HG03521 (cell line): ENCODE results near the gene HSPB6.
"Not testable (repeated sequence)": the region's sequence is repeated elsewhere in the genome, so short reads cannot be mapped to it uniquely, and the experiment has no call there.

ENCODE experiments used
- ATAC-seq: cut with Tn5 transposase; IDR thresholded peaks from one replicate; pipeline ENCODE4 v1.9.1; 2021; ENCODE audit warnings: mild to moderate bottlenecking, moderate library complexity; ENCODE audit not compliant: unreplicated experiment

HSPB6 gene

GRCh38 chr19:35756377-35757230, at the start of gene HSPB6:
Gene HSPB6, minus strand, starts transcription at chr19:35757029. Its CDS starts 21 bp downstream, at chr19:35757008.
- no peak for ATAC-seq

- ATAC-seq = no peak
These were observed 49.8 kb upstream of the HSPB6 start for GRCh38 chr19:35806597-35806996.

GRCh38 chr19:35805526-35806102, 48.8 kb upstream of the HSPB6 start:
- no peak for ATAC-seq

GRCh38 chr19:35801828-35802227, 45.0 kb upstream of the HSPB6 start:
- ATAC-seq = no peak

GRCh38 chr19:35797663-35798062, 40.8 kb upstream of the HSPB6 start:
- ATAC-seq = no peak

GRCh38 chr19:35796645-35797542, 40.1 kb upstream of the HSPB6 start:
- ATAC-seq = no peak

GRCh38 chr19:35795564-35795963, 38.7 kb upstream of the HSPB6 start:
- ATAC-seq = not testable (repeated sequence)

GRCh38 chr19:35793381-35794165, 36.7 kb upstream of the HSPB6 start:
- no peak for ATAC-seq

GRCh38 chr19:35792888-35793287, 36.1 kb upstream of the HSPB6 start:
- no peak for ATAC-seq

- no peak for ATAC-seq
These were observed 35.5 kb upstream of the HSPB6 start for GRCh38 chr19:35792312-35792711.

- ATAC-seq = no peak
These were observed 35.0 kb upstream of the HSPB6 start for GRCh38 chr19:35791814-35792279.

- no peak for ATAC-seq
These were observed 34.4 kb upstream of the HSPB6 start for GRCh38 chr19:35790981-35791813.

- ATAC-seq = no peak
These were observed 33.4 kb upstream of the HSPB6 start for GRCh38 chr19:35789978-35790944.

GRCh38 chr19:35789195-35789977, 32.6 kb upstream of the HSPB6 start:
- ATAC-seq = no peak

- no peak for ATAC-seq
These were observed 31.6 kb upstream of the HSPB6 start for GRCh38 chr19:35788205-35788960.

- ATAC-seq = no peak
These were observed 30.5 kb upstream of the HSPB6 start for GRCh38 chr19:35787227-35787799.
